Kidney (tissue), 14 donors: ENCODE data around the gene ALG6. TPM values are rescaled to one million over a fixed set of nuclear protein-coding genes. Genes with fewer than 3 reads are reported as not detected.

ENCODE experiments used
- DNase-seq, 5 donors: peaks; one replicate each; pipeline ENCODE4 v3.0.0-alpha.2; 2013 to 2020
- FAIRE-seq: peaks from 2 replicates; lab custom pipeline; 2012; peaks lifted over from hg19 to GRCh38; lab: Jason Lieb, UNC
- H3K27ac ChIP-seq, 2 donors: one replicate each; pipeline ENCODE4 v1.7.0; 2013; ENCODE audit warnings: low read depth in 2 of 2, low read length in 2 of 2, inconsistent platforms in 1 of 2
- H3K27me3 ChIP-seq: one replicate; pipeline ENCODE4 v1.7.1; 2013; ENCODE audit warnings: low read length, inconsistent platforms; ENCODE audit not compliant: control insufficient read depth, insufficient read depth
- H3K36me3 ChIP-seq, 3 donors: one replicate each; pipeline versions ENCODE4 v1.7.0 to v1.7.1; 2013; ENCODE audit warnings: low read length in 3 of 3, control low read depth in 1 of 3, inconsistent platforms in 1 of 3; ENCODE audit not compliant: insufficient read depth in 3 of 3, control insufficient read depth in 2 of 3
- H3K4me1 ChIP-seq, 3 donors: one replicate each; pipeline versions ENCODE4 v1.7.0 to v1.7.1; 2013; ENCODE audit warnings: low read length in 3 of 3, inconsistent platforms in 1 of 3, low read depth in 1 of 3; ENCODE audit not compliant: control insufficient read depth in 2 of 3, insufficient read depth in 2 of 3
- H3K4me3 ChIP-seq, 3 donors: one replicate each; pipeline versions ENCODE4 v1.7.0 to v1.8.1; 2013; ENCODE audit warnings: low read length in 3 of 3, control low read depth in 1 of 3, inconsistent platforms in 1 of 3
- H3K9ac ChIP-seq, 3 donors: one replicate each; pipeline versions ENCODE4 v1.7.0 to v1.7.1; 2013; ENCODE audit warnings: low read length in 3 of 3, control low read depth in 1 of 3, inconsistent platforms in 1 of 3
- H3K9me3 ChIP-seq, 3 donors: one replicate each; pipeline versions ENCODE4 v1.7.0 to v1.7.1; 2013; ENCODE audit warnings: low read length in 3 of 3, control low read depth in 1 of 3, inconsistent platforms in 1 of 3; ENCODE audit not compliant: control insufficient read depth in 2 of 3, insufficient read depth in 1 of 3
- intact Hi-C: fragments of 100-400 bp; cut with DNase I; formaldehyde crosslinking; loops from one replicate; pipeline ENCODE4 v1.11.1; 2022
- polyA plus RNA-seq: library from polyadenylated mRNA; stranded (reverse); fragments of 350-450 nt; fragmentation: Illumina TruSeq; extraction: RNeasy Lipid Tissue Mini Kit (QIAGEN cat#74804); gene quantifications from one replicate; pipeline ENCODE4 v1.2.3, GENCODE V29; 2014; ENCODE audit warnings: low read depth, low replicate concordance; ENCODE audit not compliant: insufficient read depth
- total RNA-seq: library from RNA; stranded (reverse); fragmentation: NEBNext Ultra II Directional; extraction: Animal tissue kit (Norgen Biotek cat#: 25700); gene quantifications from one replicate; pipeline ENCODE4 v1.2.1, GENCODE V29; 2021
- TF ChIP-seq, protein P1 (sequence below): IDR thresholded peaks from 3 replicates; pipeline ENCODE4 v1.5.1; 2012; ENCODE audit warnings: mild to moderate bottlenecking, moderate library complexity, borderline replicate concordance; ENCODE audit not compliant: insufficient read depth; ENCODE audit errors: extremely low read depth
- donor health status: control.
- donor health status: control.
- donor health status: control.
- donor health status: control.
- donor health status: control.
- donor health status: DM: yes; HTN: yes; CAD: no.
- donor health status: Normal renal cell carcinoma (clear cell type).

ALG6 gene
- total and polyA plus RNA-seq, 2 donors from 2014 or later: 10.2 to 11.2 TPM

DNA sequence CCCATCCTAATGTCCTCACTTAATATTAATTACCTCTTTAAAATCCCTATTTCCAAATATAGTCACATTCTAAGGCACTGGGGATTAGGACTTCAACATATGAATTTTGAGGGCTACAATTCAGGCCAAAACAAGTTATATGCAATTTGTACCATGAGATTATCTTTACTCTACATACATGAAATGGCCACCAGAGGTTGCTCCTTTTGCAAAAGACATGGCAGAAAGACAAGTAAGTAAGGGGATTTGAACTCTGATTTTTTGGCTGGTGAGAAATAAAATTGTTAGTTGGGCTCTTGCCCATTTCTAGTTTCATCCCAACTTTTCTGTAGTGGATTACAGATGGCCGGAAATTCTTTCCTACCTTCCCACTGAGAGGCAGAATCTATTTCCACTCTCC is 4.8 kb upstream of the ALG6 start:
- Histone ChIP-seq H3K27ac (no peak overlapping the region), H3K4me1 (peaks cover 0 to 3% (median 0%) of the 10 kb centered on the region in 3 donors), H3K4me3 (no peak overlapping the region), H3K36me3 (no peaks in the 10 kb centered on the region), H3K9me3 (no peaks in the 10 kb centered on the region), H3K27me3 (no peaks in the 10 kb centered on the region), H3K9ac (no peak overlapping the region)
- DNase-seq: no peak
- FAIRE-seq: no peak
- TF ChIP-seq, protein P1, sequence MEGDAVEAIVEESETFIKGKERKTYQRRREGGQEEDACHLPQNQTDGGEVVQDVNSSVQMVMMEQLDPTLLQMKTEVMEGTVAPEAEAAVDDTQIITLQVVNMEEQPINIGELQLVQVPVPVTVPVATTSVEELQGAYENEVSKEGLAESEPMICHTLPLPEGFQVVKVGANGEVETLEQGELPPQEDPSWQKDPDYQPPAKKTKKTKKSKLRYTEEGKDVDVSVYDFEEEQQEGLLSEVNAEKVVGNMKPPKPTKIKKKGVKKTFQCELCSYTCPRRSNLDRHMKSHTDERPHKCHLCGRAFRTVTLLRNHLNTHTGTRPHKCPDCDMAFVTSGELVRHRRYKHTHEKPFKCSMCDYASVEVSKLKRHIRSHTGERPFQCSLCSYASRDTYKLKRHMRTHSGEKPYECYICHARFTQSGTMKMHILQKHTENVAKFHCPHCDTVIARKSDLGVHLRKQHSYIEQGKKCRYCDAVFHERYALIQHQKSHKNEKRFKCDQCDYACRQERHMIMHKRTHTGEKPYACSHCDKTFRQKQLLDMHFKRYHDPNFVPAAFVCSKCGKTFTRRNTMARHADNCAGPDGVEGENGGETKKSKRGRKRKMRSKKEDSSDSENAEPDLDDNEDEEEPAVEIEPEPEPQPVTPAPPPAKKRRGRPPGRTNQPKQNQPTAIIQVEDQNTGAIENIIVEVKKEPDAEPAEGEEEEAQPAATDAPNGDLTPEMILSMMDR: no peak
- intact Hi-C loops: no loop called here

DNA sequence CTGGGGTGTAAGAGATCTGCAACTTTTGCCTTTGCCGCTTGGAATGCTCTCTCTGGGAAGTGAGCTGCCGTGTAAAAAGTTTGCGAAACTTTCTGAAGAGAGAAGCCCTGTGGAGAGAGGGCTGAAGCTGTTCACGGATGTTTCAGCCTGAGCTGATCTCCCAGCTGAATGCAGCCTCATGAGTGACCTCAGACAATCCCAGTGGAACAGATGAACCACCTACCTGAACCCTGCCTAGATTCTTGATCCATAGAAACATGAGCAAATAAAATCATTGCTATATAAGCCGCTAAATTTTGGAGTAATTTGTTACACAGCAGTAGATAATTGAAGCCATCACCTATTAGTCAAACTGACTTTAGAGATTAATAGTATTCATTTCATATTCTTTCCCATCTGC is 4.4 kb upstream of the ALG6 start:
- Histone ChIP-seq H3K27me3 (no peaks in the 10 kb centered on the region), H3K9ac (no peak overlapping the region), H3K4me1 (peaks cover 0 to 3% (median 0%) of the 10 kb centered on the region in 3 donors), H3K27ac (no peak overlapping the region), H3K4me3 (no peak overlapping the region), H3K9me3 (no peaks in the 10 kb centered on the region), H3K36me3 (no peaks in the 10 kb centered on the region)
- DNase-seq (no peak), FAIRE-seq (no peak)
- intact Hi-C loops: no loop called here
- TF ChIP-seq, protein P1: no peak

DNA sequence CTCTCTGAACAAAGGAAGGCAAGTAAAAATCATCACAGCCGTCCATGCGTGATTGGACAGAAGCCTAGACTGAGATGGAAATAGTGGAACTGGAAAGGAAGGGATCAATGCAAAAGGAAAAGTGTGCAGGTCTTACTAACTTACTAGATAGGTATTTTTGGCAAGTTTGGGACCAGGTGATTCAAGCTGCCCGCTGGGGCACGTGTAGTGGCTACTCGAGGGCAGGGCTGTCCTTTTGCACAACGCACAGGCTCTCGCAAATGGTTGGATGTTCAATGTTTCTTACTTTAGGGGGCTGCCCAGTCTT is 566 bp upstream of the ALG6 start:
- FAIRE-seq: no peak
- DNase-seq: no peak
- H3K4me3 ChIP-seq: peak overlapping the region; percentile 45 to 94 (median 61)
- intact Hi-C loops: no loop called here
- no peaks in the 10 kb centered on the region for H3K9me3 ChIP-seq
- peak overlapping the region; percentile 5 to 27 for H3K27ac ChIP-seq
- peaks cover 0 to 5% (median 4%) of the 10 kb centered on the region in 3 donors for H3K4me1 ChIP-seq
- TF ChIP-seq, protein P1: no peak
- H3K27me3 ChIP-seq: no peaks in the 10 kb centered on the region
- H3K9ac ChIP-seq: no peak overlapping the region
- H3K36me3 ChIP-seq: peaks cover 0 to 4% (median 0%) of the 10 kb centered on the region in 3 donors

DNA sequence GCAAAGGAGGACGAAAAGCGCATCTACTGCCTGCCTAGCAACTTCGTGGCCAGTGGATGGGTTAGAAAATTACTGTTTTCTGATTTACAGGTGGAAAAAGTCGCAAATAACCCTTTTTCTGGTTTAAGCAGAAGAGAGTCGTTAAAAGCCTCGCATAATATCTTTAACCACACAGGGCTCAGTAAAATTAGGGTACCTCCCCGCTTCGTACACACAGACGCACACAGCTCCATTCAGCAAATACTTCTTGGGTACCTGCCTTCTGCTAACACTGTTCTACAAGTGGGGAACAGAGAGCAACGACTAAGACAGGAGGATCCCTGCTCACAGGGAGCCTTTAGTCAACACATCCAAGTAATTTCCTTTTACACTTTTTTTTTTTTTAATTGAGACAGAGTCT is 704 bp downstream of the ALG6 start:
- peak overlapping the region; percentile 78 to 91 (median 89) for H3K9ac ChIP-seq
- H3K4me3 ChIP-seq: peak overlapping the region; percentile 85 to 94 (median 86)
- peaks cover 0 to 4% (median 0%) of the 10 kb centered on the region in 3 donors for H3K36me3 ChIP-seq
- TF ChIP-seq, protein P1: no peak
- peaks cover 0 to 5% (median 4%) of the 10 kb centered on the region in 3 donors for H3K4me1 ChIP-seq
- no peaks in the 10 kb centered on the region for H3K9me3 ChIP-seq
- no peaks in the 10 kb centered on the region for H3K27me3 ChIP-seq
- peak overlapping the region in 1 of 2 donors; percentile 73 for H3K27ac ChIP-seq
- FAIRE-seq: no peak
- no peak for DNase-seq
- intact Hi-C loops: no loop called here
